ENCODE measurements around the gene FCRLA.
"Not testable (repeated sequence)": the region's sequence is repeated elsewhere in the genome, so short reads cannot be mapped to it uniquely, and the experiment has no call there.

The FCRLA gene

GRCh38 chr1:161706482-161707347 lies at the start of gene FCRLA:
TSS of gene FCRLA (plus strand) at chr1:161707229. CDS start at chr1:161707265, 36 bp downstream.
- DNase-seq: no peak

GRCh38 chr1:161658524-161658923 lies 48.5 kb upstream of the FCRLA start:
- not testable (repeated sequence) for DNase-seq

GRCh38 chr1:161661660-161662311 lies 45.2 kb upstream of the FCRLA start:
- not testable (repeated sequence) for DNase-seq

GRCh38 chr1:161662684-161663339 lies 44.2 kb upstream of the FCRLA start, which contains the start of gene FCGR2B:
TSS of gene FCGR2B (plus strand) at chr1:161663143. CDS start at chr1:161663242, 99 bp downstream.
- not testable (repeated sequence) for DNase-seq

- DNase-seq: not testable (repeated sequence)
Measured at GRCh38 chr1:161663569-161663968, 43.5 kb upstream of the FCRLA start.

GRCh38 chr1:161664689-161665088 lies 42.3 kb upstream of the FCRLA start:
- not testable (repeated sequence) for DNase-seq

GRCh38 chr1:161671045-161672020 lies 35.7 kb upstream of the FCRLA start:
- DNase-seq: not testable (repeated sequence)

GRCh38 chr1:161673437-161673836 lies 33.6 kb upstream of the FCRLA start:
- DNase-seq: not testable (repeated sequence)

GRCh38 chr1:161674447-161674846 lies 32.6 kb upstream of the FCRLA start:
- not testable (repeated sequence) for DNase-seq

- DNase-seq: not testable (repeated sequence)
Measured at GRCh38 chr1:161674908-161675307, 32.1 kb upstream of the FCRLA start.

- DNase-seq: no peak
Measured at GRCh38 chr1:161676441-161676840, 30.6 kb upstream of the FCRLA start.

GRCh38 chr1:161676958-161677689 lies 29.9 kb upstream of the FCRLA start:
- no peak for DNase-seq

- no peak for DNase-seq
Measured at GRCh38 chr1:161678500-161678899, 28.5 kb upstream of the FCRLA start.

GRCh38 chr1:161681879-161682278 lies 25.1 kb upstream of the FCRLA start:
- no peak for DNase-seq

GRCh38 chr1:161688946-161689345 lies 18.1 kb upstream of the FCRLA start:
- no peak for DNase-seq

GRCh38 chr1:161691846-161692245 lies 15.2 kb upstream of the FCRLA start:
- DNase-seq: no peak

- DNase-seq: not testable (repeated sequence)
Measured at GRCh38 chr1:161693020-161693712, 13.9 kb upstream of the FCRLA start.

- not testable (repeated sequence) for DNase-seq
Measured at GRCh38 chr1:161698302-161698701, 8.7 kb upstream of the FCRLA start.

GRCh38 chr1:161702250-161702649 lies 4.8 kb upstream of the FCRLA start:
- DNase-seq: no peak

GRCh38 chr1:161705537-161705936 lies 1.5 kb upstream of the FCRLA start:
- DNase-seq: no peak

- no peak for DNase-seq
Measured at GRCh38 chr1:161706113-161706481, 932 bp upstream of the FCRLA start.

Measured in activated CD4-positive, alpha-beta T cell treated with anti-CD3 and anti-CD28 coated beads, Interleukin-2, amount 50 U/mL, for 4 hours (primary cell).